ENCODE data around the gene DOCK8.

DOCK8 gene

GRCh38 chr9:249025-249424, 34.4 kb downstream of the DOCK8 start:
- H3K9ac ChIP-seq (ENCODE audit: low read length): no peak overlapping the region
- no peaks in the 10 kb centered on the region for H3F3A ChIP-seq (ENCODE audit: insufficient read depth, low read length)
- no peaks in the 10 kb centered on the region for H4K20me1 ChIP-seq (ENCODE audit: insufficient read depth, low read length)
- no peak for TF ChIP-seq EZH2 (IDR thresholded peaks at IDR 0.05; ENCODE audit: borderline replicate concordance, low read length)
- no peak for TF ChIP-seq CTCF (IDR thresholded peaks at IDR 0.05; ENCODE audit: low read length)
- H3K9me2 ChIP-seq (ENCODE audit: low read depth, low read length): no peaks in the 10 kb centered on the region
- no peaks in the 10 kb centered on the region for H3K4me1 ChIP-seq (ENCODE audit: insufficient read depth, low read length, severe bottlenecking)
- no peaks in the 10 kb centered on the region for H3K9me3 ChIP-seq (ENCODE audit: low read length)
- H3K27me3 ChIP-seq (ENCODE audit: insufficient read depth, low read length): no peaks in the 10 kb centered on the region
- no peaks in the 10 kb centered on the region for H3K79me2 ChIP-seq (ENCODE audit: insufficient read depth, low read length)
- no peak overlapping the region for H3K4me3 ChIP-seq (ENCODE audit: low read depth, low read length, poor library complexity, severe bottlenecking)
- H3K27ac ChIP-seq (ENCODE audit: low read depth, low read length, poor library complexity, severe bottlenecking): no peak overlapping the region
- no peak overlapping the region for H2AFZ ChIP-seq (ENCODE audit: low read length)
- H3K4me2 ChIP-seq (ENCODE audit: low read length): no peak overlapping the region
- no peaks in the 10 kb centered on the region for H3K36me3 ChIP-seq (ENCODE audit: insufficient read depth, low read length)

GRCh38 chr9:250039-250438, 35.4 kb downstream of the DOCK8 start:
- Histone ChIP-seq H3K79me2 (ENCODE audit: insufficient read depth, low read length) (no peaks in the 10 kb centered on the region), H3K4me2 (ENCODE audit: low read length) (no peak overlapping the region), H3K27ac (ENCODE audit: low read depth, low read length, poor library complexity, severe bottlenecking) (no peak overlapping the region), H3K36me3 (ENCODE audit: insufficient read depth, low read length) (no peaks in the 10 kb centered on the region), H3K4me3 (ENCODE audit: low read depth, low read length, poor library complexity, severe bottlenecking) (no peak overlapping the region), H3K9ac (ENCODE audit: low read length) (no peak overlapping the region), H4K20me1 (ENCODE audit: insufficient read depth, low read length) (no peaks in the 10 kb centered on the region), H2AFZ (ENCODE audit: low read length) (no peak overlapping the region), H3K27me3 (ENCODE audit: insufficient read depth, low read length) (no peaks in the 10 kb centered on the region), H3K9me3 (ENCODE audit: low read length) (no peaks in the 10 kb centered on the region), H3K4me1 (ENCODE audit: insufficient read depth, low read length, severe bottlenecking) (no peaks in the 10 kb centered on the region), H3F3A (ENCODE audit: insufficient read depth, low read length) (no peaks in the 10 kb centered on the region), H3K9me2 (ENCODE audit: low read depth, low read length) (no peaks in the 10 kb centered on the region)
- TF ChIP-seq EZH2 (IDR thresholded peaks at IDR 0.05; ENCODE audit: borderline replicate concordance, low read length) (no peak), CTCF (IDR thresholded peaks at IDR 0.05; ENCODE audit: low read length) (no peak)

DNA sequence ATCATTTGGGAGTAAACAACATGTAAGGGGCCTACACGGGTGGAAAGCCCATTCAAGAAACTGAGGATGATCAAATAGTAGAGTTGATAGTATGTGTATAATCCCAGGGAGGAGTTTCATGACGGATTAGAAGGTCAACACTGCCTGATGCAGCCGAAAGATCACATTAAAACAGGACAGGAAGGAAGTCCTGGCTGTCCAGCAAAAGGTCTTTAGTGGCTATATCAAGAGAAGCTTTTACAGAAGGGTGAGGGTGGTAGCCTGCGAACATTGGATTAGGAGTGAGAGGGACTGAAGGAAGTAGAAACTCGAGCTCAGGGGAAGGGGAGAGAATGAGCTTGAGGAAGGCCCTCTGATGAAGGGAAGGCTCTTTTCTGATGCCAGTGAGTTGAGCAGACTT, 36.0 kb downstream of the DOCK8 start:
- no peak for TF ChIP-seq CTCF (IDR thresholded peaks at IDR 0.05; ENCODE audit: low read length)
- H3K4me2 ChIP-seq (ENCODE audit: low read length): no peak overlapping the region
- H4K20me1 ChIP-seq (ENCODE audit: insufficient read depth, low read length): no peaks in the 10 kb centered on the region
- no peaks in the 10 kb centered on the region for H3K27me3 ChIP-seq (ENCODE audit: insufficient read depth, low read length)
- H3K9me2 ChIP-seq (ENCODE audit: low read depth, low read length): no peaks in the 10 kb centered on the region
- no peak overlapping the region for H3K4me3 ChIP-seq (ENCODE audit: low read depth, low read length, poor library complexity, severe bottlenecking)
- no peaks in the 10 kb centered on the region for H3K79me2 ChIP-seq (ENCODE audit: insufficient read depth, low read length)
- H3K27ac ChIP-seq (ENCODE audit: low read depth, low read length, poor library complexity, severe bottlenecking): no peak overlapping the region
- H2AFZ ChIP-seq (ENCODE audit: low read length): no peak overlapping the region
- H3K36me3 ChIP-seq (ENCODE audit: insufficient read depth, low read length): no peaks in the 10 kb centered on the region
- H3K9me3 ChIP-seq (ENCODE audit: low read length): no peaks in the 10 kb centered on the region
- no peaks in the 10 kb centered on the region for H3K4me1 ChIP-seq (ENCODE audit: insufficient read depth, low read length, severe bottlenecking)
- no peak overlapping the region for H3K9ac ChIP-seq (ENCODE audit: low read length)
- no peaks in the 10 kb centered on the region for H3F3A ChIP-seq (ENCODE audit: insufficient read depth, low read length)

All from OCI-LY1 (cell line).